PC-9 (cell line): ENCODE measurements around the gene TECTA. TPM values are rescaled to one million over a fixed set of nuclear protein-coding genes. Genes with fewer than 3 reads are reported as not detected.

Experiments
- BruUV-seq: library from RNA; stranded (reverse); fragments of 400-500 nt; replicated peaks from 2 replicates; lab custom pipeline; 2021; lab: Mats Ljungman, UMichigan
- CTCF ChIA-PET: fragments of 300-600 bp; sonication (Branson Sonifier 250); formaldehyde crosslinking; loops from one replicate; lab custom pipeline; 2022; ENCODE audit warnings: antibody characterized with exemption; lab: Charles Lee
- POLR2A ChIA-PET: fragments of 300-600 bp; sonication (Branson Sonifier 250); formaldehyde crosslinking; loops from one replicate; lab custom pipeline; 2022; ENCODE audit warnings: antibody characterized with exemption; ENCODE audit not compliant: unreplicated experiment; lab: Charles Lee
- DNase-seq, 2 experiments: peaks; one replicate each; pipeline versions ENCODE4 v3.0.0 to v3.0.0-alpha.2; 2015 to 2022; ENCODE audit warnings: mixed read lengths in 1 of 2
- H2AFZ ChIP-seq: fragments of 200-600 bp; sonication (generic); 2 replicates; pipeline ENCODE4 v1.8.1; 2017; ENCODE audit warnings: antibody characterized with exemption
- H3F3A ChIP-seq: fragments of 200-600 bp; sonication (generic); 2 replicates; pipeline ENCODE4 v1.8.1; 2017; ENCODE audit warnings: antibody characterized with exemption, mild to moderate bottlenecking, low read depth; ENCODE audit not compliant: insufficient read depth
- H3K27ac ChIP-seq: fragments of 200-600 bp; sonication (generic); 2 replicates; pipeline ENCODE4 v1.6.1; 2016; ENCODE audit warnings: mixed run types
- H3K27me3 ChIP-seq: fragments of 200-600 bp; sonication (generic); 2 replicates; pipeline ENCODE4 v1.6.1; 2016; ENCODE audit warnings: low read depth, mixed run types; ENCODE audit not compliant: insufficient read depth
- H3K36me3 ChIP-seq: fragments of 200-600 bp; sonication (generic); 2 replicates; pipeline ENCODE4 v1.6.1; 2016; ENCODE audit warnings: low read depth, mixed run types
- H3K4me1 ChIP-seq: fragments of 200-600 bp; sonication (generic); replicated peaks from 2 replicates; pipeline ENCODE4 v1.6.1; 2016; ENCODE audit warnings: mixed run types; ENCODE audit not compliant: insufficient read depth
- H3K4me2 ChIP-seq: fragments of 200-600 bp; sonication (generic); 2 replicates; pipeline ENCODE4 v1.6.1; 2017; ENCODE audit warnings: mixed run types
- H3K4me3 ChIP-seq: fragments of 200-600 bp; sonication (generic); 2 replicates; pipeline ENCODE4 v1.6.1; 2016; ENCODE audit warnings: mixed run types
- H3K79me2 ChIP-seq: fragments of 200-600 bp; sonication (generic); 2 replicates; pipeline ENCODE4 v1.6.1; 2017; ENCODE audit warnings: low read depth, mixed run types
- H3K9me2 ChIP-seq: fragments of 200-600 bp; sonication (generic); 2 replicates; pipeline ENCODE4 v1.8.1; 2017; ENCODE audit warnings: mild to moderate bottlenecking; ENCODE audit not compliant: insufficient read depth
- H3K9me3 ChIP-seq: fragments of 200-600 bp; sonication (generic); 2 replicates; pipeline ENCODE4 v1.8.1; 2016; ENCODE audit warnings: low read depth; ENCODE audit not compliant: insufficient read depth
- H4K20me1 ChIP-seq: fragments of 200-600 bp; sonication (generic); 2 replicates; pipeline ENCODE4 v1.8.1; 2017; ENCODE audit not compliant: insufficient read depth
- EZH2 ChIP-seq: fragments of 200-600 bp; sonication (generic); IDR thresholded peaks from 2 replicates; pipeline ENCODE4 v1.8.0; 2017; ENCODE audit warnings: antibody characterized with exemption, low read depth
- intact Hi-C: fragments of 100-400 bp; cut with micrococcal nuclease; formaldehyde crosslinking; loops from one replicate; pipeline ENCODE4 v1.10.0; 2022; ENCODE audit not compliant: unreplicated experiment
- total RNA-seq: library from RNA; stranded (reverse); gene quantifications from 2 replicates; pipeline ENCODE4 v1.2.3, GENCODE V29; 2021
- TF ChIP-seq, protein P1 (sequence below): fragments of 200-600 bp; sonication (generic); conservative IDR thresholded peaks from 2 replicates; pipeline ENCODE4 v1.6.1; 2017; ENCODE audit warnings: mixed run types, antibody characterized with exemption, mild to moderate bottlenecking, moderate library complexity

Gene TECTA
- total RNA-seq, 1 experiment from 2014 or later: 0.04 TPM

DNA sequence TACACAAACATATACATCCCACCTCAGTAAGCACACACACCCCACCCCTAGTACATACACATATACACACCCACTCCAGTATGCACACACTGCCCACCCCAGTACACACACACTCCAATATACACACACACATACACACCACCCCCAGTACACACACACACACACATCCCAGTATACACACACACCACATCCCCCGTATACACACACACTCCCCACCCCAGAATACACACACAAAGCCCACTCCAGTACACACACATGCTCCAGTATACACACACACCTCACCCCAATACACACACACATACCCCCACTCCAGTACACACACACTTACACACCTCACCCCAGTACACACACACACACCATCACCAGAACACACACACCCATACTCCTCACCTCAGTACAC is 7.4 kb downstream of the TECTA start:
- no peaks in the 10 kb centered on the region for H3K36me3 ChIP-seq
- intact Hi-C loops: no loop called here
- H3K4me3 ChIP-seq: no peak overlapping the region
- no peak overlapping the region for H2AFZ ChIP-seq
- DNase-seq: no peak
- no peak for TF ChIP-seq EZH2
- TF ChIP-seq, protein P1, sequence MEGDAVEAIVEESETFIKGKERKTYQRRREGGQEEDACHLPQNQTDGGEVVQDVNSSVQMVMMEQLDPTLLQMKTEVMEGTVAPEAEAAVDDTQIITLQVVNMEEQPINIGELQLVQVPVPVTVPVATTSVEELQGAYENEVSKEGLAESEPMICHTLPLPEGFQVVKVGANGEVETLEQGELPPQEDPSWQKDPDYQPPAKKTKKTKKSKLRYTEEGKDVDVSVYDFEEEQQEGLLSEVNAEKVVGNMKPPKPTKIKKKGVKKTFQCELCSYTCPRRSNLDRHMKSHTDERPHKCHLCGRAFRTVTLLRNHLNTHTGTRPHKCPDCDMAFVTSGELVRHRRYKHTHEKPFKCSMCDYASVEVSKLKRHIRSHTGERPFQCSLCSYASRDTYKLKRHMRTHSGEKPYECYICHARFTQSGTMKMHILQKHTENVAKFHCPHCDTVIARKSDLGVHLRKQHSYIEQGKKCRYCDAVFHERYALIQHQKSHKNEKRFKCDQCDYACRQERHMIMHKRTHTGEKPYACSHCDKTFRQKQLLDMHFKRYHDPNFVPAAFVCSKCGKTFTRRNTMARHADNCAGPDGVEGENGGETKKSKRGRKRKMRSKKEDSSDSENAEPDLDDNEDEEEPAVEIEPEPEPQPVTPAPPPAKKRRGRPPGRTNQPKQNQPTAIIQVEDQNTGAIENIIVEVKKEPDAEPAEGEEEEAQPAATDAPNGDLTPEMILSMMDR: no peak
- H3K4me2 ChIP-seq: no peak overlapping the region
- no peaks in the 10 kb centered on the region for H3K4me1 ChIP-seq
- ChIA-PET POLR2A (no interaction called here), CTCF (no interaction called here)
- no peaks in the 10 kb centered on the region for H3K79me2 ChIP-seq
- H3K9me3 ChIP-seq: no peaks in the 10 kb centered on the region
- no peak overlapping the region for H3K27ac ChIP-seq
- H3K9me2 ChIP-seq: no peaks in the 10 kb centered on the region
- H3F3A ChIP-seq: no peaks in the 10 kb centered on the region
- BruUV-seq: no TSS peak
- no peaks in the 10 kb centered on the region for H4K20me1 ChIP-seq
- H3K27me3 ChIP-seq: peaks cover 94% of the 10 kb centered on the region

DNA sequence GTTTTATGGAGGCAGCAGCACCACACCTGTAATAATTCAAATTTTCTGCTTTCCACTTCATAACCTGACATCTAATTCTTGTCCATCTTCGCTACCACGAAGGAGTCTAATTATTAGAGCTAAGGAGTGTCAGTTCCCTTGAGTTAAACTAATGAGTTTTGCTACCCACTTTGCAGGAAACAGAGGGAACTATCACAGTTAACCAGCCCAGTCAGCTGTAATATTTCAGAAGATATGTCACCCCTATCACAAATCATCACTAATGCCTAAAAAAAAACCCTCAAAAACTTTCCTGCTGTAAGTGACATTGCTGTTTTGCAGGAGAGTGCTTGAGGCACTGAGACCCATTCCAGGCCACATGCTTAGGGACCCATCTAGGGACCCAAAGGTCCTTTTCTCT is 8.4 kb downstream of the TECTA start:
- no peaks in the 10 kb centered on the region for H3K9me2 ChIP-seq
- no peak overlapping the region for H3K27ac ChIP-seq
- no peak overlapping the region for H2AFZ ChIP-seq
- no peaks in the 10 kb centered on the region for H3K36me3 ChIP-seq
- H3K79me2 ChIP-seq: no peaks in the 10 kb centered on the region
- no peaks in the 10 kb centered on the region for H3F3A ChIP-seq
- no peaks in the 10 kb centered on the region for H3K9me3 ChIP-seq
- ChIA-PET POLR2A (no interaction called here), CTCF (no interaction called here)
- no peaks in the 10 kb centered on the region for H4K20me1 ChIP-seq
- DNase-seq: no peak
- peaks cover 92% of the 10 kb centered on the region for H3K27me3 ChIP-seq
- H3K4me2 ChIP-seq: no peak overlapping the region
- TF ChIP-seq, protein P1: no peak
- no peak for TF ChIP-seq EZH2
- H3K4me1 ChIP-seq: no peaks in the 10 kb centered on the region
- no peak overlapping the region for H3K4me3 ChIP-seq
- intact Hi-C loops: no loop called here
- no TSS peak for BruUV-seq

DNA sequence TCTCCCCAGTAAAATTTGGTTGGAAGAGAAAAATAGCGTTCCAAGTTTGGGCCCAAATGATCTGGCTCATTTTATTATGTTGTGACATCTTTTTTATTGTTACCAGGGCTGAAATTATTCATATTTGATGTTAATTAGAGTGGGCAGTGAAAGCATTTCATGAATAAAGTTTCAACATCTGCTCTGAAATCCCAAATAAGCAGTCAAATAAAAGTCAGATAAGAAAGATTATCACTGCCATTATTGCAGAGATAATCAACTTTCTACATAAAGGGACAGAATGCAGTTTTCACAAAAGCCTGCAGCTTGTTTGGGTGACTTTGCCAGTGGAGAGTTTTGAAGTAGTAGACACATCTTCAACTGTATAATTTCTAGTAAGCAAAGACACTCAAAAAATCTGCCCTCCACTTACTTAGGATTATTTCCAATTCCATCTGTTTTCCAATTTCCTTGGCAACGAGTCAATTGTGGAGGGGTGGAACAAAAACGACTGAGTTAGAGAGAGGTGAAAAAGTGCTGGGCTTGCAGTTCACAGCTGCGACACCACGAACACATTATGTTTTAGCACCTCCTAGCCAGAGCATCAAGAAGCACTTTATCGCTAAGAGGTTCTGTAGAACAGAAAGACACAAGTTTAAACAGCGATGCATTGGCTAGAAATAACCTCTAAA is 9.0 kb downstream of the TECTA start:
- Histone ChIP-seq H3K9me3 (no peaks in the 10 kb centered on the region), H3K9me2 (no peaks in the 10 kb centered on the region), H2AFZ (no peak overlapping the region), H4K20me1 (no peaks in the 10 kb centered on the region), H3K27ac (no peak overlapping the region), H3K79me2 (no peaks in the 10 kb centered on the region), H3K4me2 (no peak overlapping the region), H3K4me1 (no peaks in the 10 kb centered on the region), H3F3A (no peaks in the 10 kb centered on the region), H3K4me3 (no peak overlapping the region), H3K27me3 (peaks cover 87% of the 10 kb centered on the region), H3K36me3 (no peaks in the 10 kb centered on the region)
- no peak for TF ChIP-seq EZH2
- TF ChIP-seq, protein P1: no peak
- DNase-seq: no peak
- ChIA-PET POLR2A (no interaction called here), CTCF (no interaction called here)
- intact Hi-C loops: loop anchor here (10.0 kb wide), 2 partner anchors 425 to 595 kb away; partner anchors contain the start of gene GRIK4
- BruUV-seq: no TSS peak
